SK-N-SH treated with all-trans-retinoic acid at 6 μM for 48 hours (cell line): ENCODE measurements around the gene LIFR.

Experiments used
- ESRRG ChIP-seq: fragments of 250-450 bp; sonication (Bioruptor Pico); IDR thresholded peaks from 2 replicates; pipeline ENCODE4 v1.6.1; 2021; ENCODE audit warnings: mild to moderate bottlenecking
- GLIS3 ChIP-seq: fragments of 250-450 bp; sonication (Bioruptor Pico); IDR thresholded peaks from 2 replicates; pipeline ENCODE4 v1.5.0; 2020; ENCODE audit warnings: mild to moderate bottlenecking, moderate library complexity
- PPARA ChIP-seq: fragments of 250-450 bp; sonication (Bioruptor Pico); IDR thresholded peaks from 2 replicates; pipeline ENCODE4 v1.5.0; 2020; ENCODE audit warnings: mild to moderate bottlenecking, borderline replicate concordance
- TOX ChIP-seq: fragments of 250-450 bp; sonication (Bioruptor Pico); IDR thresholded peaks from 2 replicates; pipeline ENCODE4 v1.8.0; 2021; ENCODE audit warnings: mild to moderate bottlenecking, moderate library complexity, borderline replicate concordance
- ZC3H10 ChIP-seq: fragments of 250-450 bp; sonication (Bioruptor Pico); IDR thresholded peaks from 2 replicates; pipeline ENCODE4 v1.5.1; 2021; ENCODE audit warnings: mild to moderate bottlenecking, moderate library complexity
- ZFP30 ChIP-seq: fragments of 450-650 bp; formaldehyde crosslinking; IDR thresholded peaks from 2 replicates; pipeline ENCODE4 v1.5.0; 2022; ENCODE audit warnings: mild to moderate bottlenecking, moderate library complexity
- ZNF565 ChIP-seq: fragments of 450-650 bp; formaldehyde crosslinking; conservative IDR thresholded peaks from 2 replicates; pipeline ENCODE4 v1.5.0; 2020; ENCODE audit warnings: low read depth, mild to moderate bottlenecking, moderate library complexity
- ZNF70 ChIP-seq: fragments of 450-650 bp; formaldehyde crosslinking; IDR thresholded peaks from 2 replicates; pipeline ENCODE4 v1.5.0; 2020; ENCODE audit warnings: mild to moderate bottlenecking, moderate library complexity
- ZNF8 ChIP-seq: fragments of 450-650 bp; formaldehyde crosslinking; IDR thresholded peaks from 2 replicates; pipeline ENCODE4 v1.5.0; 2020; ENCODE audit warnings: mild to moderate bottlenecking, moderate library complexity
- TF ChIP-seq, protein P1 (sequence below): fragments of 250-450 bp; sonication (Bioruptor Pico); IDR thresholded peaks from 2 replicates; pipeline ENCODE4 v1.5.0; 2020; ENCODE audit warnings: mild to moderate bottlenecking, moderate library complexity
- TF ChIP-seq, protein P2 (sequence below): fragments of 250-450 bp; sonication (Bioruptor Pico); IDR thresholded peaks from 2 replicates; pipeline ENCODE4 v1.8.0; 2020; ENCODE audit warnings: mild to moderate bottlenecking, moderate library complexity, borderline replicate concordance

DNA sequence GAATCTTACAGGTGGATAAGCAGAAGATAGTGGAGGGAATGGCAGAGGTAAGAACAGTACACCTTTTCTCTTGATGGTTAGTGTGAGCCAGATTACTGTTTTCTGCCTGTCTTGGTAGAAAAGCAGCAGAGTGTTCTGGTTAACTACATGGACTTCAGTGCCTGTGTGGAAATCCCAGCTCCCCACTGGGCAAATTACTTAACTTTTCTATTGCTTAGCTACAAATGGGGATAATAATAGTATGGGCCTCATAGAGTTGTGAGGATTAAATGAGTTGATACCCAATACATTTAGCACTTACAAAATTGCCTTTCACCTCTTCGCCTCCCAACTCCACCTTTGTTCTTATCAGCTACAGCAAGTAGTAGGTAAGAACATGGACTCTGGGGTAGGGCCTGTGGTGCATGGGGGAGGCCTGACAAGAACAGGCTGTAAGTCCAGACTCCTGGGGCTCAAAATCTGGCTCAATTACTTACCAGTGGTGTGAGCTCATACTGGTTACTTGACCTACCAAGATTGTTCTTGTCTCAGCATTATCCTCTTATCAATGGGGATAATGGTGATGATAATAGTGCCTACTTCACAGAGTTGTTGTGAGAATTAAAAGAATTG lies 125.1 kb downstream of the LIFR start:
- TF ChIP-seq, protein P1, sequence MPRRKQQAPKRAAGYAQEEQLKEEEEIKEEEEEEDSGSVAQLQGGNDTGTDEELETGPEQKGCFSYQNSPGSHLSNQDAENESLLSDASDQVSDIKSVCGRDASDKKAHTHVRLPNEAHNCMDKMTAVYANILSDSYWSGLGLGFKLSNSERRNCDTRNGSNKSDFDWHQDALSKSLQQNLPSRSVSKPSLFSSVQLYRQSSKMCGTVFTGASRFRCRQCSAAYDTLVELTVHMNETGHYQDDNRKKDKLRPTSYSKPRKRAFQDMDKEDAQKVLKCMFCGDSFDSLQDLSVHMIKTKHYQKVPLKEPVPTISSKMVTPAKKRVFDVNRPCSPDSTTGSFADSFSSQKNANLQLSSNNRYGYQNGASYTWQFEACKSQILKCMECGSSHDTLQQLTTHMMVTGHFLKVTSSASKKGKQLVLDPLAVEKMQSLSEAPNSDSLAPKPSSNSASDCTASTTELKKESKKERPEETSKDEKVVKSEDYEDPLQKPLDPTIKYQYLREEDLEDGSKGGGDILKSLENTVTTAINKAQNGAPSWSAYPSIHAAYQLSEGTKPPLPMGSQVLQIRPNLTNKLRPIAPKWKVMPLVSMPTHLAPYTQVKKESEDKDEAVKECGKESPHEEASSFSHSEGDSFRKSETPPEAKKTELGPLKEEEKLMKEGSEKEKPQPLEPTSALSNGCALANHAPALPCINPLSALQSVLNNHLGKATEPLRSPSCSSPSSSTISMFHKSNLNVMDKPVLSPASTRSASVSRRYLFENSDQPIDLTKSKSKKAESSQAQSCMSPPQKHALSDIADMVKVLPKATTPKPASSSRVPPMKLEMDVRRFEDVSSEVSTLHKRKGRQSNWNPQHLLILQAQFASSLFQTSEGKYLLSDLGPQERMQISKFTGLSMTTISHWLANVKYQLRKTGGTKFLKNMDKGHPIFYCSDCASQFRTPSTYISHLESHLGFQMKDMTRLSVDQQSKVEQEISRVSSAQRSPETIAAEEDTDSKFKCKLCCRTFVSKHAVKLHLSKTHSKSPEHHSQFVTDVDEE, result no peak
- TF ChIP-seq, protein P2, sequence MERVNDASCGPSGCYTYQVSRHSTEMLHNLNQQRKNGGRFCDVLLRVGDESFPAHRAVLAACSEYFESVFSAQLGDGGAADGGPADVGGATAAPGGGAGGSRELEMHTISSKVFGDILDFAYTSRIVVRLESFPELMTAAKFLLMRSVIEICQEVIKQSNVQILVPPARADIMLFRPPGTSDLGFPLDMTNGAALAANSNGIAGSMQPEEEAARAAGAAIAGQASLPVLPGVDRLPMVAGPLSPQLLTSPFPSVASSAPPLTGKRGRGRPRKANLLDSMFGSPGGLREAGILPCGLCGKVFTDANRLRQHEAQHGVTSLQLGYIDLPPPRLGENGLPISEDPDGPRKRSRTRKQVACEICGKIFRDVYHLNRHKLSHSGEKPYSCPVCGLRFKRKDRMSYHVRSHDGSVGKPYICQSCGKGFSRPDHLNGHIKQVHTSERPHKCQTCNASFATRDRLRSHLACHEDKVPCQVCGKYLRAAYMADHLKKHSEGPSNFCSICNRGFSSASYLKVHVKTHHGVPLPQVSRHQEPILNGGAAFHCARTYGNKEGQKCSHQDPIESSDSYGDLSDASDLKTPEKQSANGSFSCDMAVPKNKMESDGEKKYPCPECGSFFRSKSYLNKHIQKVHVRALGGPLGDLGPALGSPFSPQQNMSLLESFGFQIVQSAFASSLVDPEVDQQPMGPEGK (CRISPR knock-in tag), result no peak
- no peak for TF ChIP-seq ZNF565 (CRISPR knock-in tag)
- TF ChIP-seq ZC3H10 (CRISPR knock-in tag), result no peak
- no peak for TF ChIP-seq TOX (CRISPR knock-in tag)
- no peak for TF ChIP-seq PPARA (CRISPR knock-in tag)
- no peak for TF ChIP-seq ESRRG (CRISPR knock-in tag)
- TF ChIP-seq ZNF70 (CRISPR knock-in tag), result no peak
- no peak for TF ChIP-seq GLIS3 (CRISPR knock-in tag)
- TF ChIP-seq ZFP30, result no peak
- TF ChIP-seq ZNF8 (CRISPR knock-in tag), result no peak
